ENCODE measurements around the gene HDGFL1.

Gene HDGFL1

GRCh38 chr6:22590423-22590822, 21.1 kb downstream of the HDGFL1 start:
- no peak for DNase-seq (ENCODE audit: low read depth)

GRCh38 chr6:22593895-22594294, 24.5 kb downstream of the HDGFL1 start:
- DNase-seq (ENCODE audit: low read depth), result no peak

GRCh38 chr6:22596011-22596410, 26.6 kb downstream of the HDGFL1 start:
- no peak for DNase-seq (ENCODE audit: low read depth)

- no peak for DNase-seq (ENCODE audit: low read depth)
Observed at GRCh38 chr6:22598339-22598738, 29.0 kb downstream of the HDGFL1 start.

GRCh38 chr6:22600059-22600458, 30.7 kb downstream of the HDGFL1 start:
- DNase-seq (ENCODE audit: low read depth), result no peak

- no peak for DNase-seq (ENCODE audit: low read depth)
Observed at GRCh38 chr6:22601984-22602383, 32.6 kb downstream of the HDGFL1 start.

GRCh38 chr6:22605736-22606135, 36.4 kb downstream of the HDGFL1 start:
- no peak for DNase-seq (ENCODE audit: low read depth)

GRCh38 chr6:22610127-22610526, 40.8 kb downstream of the HDGFL1 start:
- no peak for DNase-seq (ENCODE audit: low read depth)

- no peak for DNase-seq (ENCODE audit: low read depth)
Observed at GRCh38 chr6:22612236-22612635, 42.9 kb downstream of the HDGFL1 start.

GRCh38 chr6:22613051-22613450, 43.7 kb downstream of the HDGFL1 start:
- no peak for DNase-seq (ENCODE audit: low read depth)

- DNase-seq (ENCODE audit: low read depth), result no peak
Observed at GRCh38 chr6:22613695-22614094, 44.3 kb downstream of the HDGFL1 start.

GRCh38 chr6:22614547-22614946, 45.2 kb downstream of the HDGFL1 start:
- DNase-seq (ENCODE audit: low read depth), result no peak

- DNase-seq (ENCODE audit: low read depth), result no peak
Observed at GRCh38 chr6:22621028-22621427, 51.7 kb downstream of the HDGFL1 start.
